Activated CD8-positive, alpha-beta memory T cell treated with anti-CD3 and anti-CD28 coated beads for 1 hour (primary cell): Measurements from ENCODE around the gene VASP.

ENCODE experiments used
- DNase-seq, 2 donors: peaks; one replicate each; pipeline ENCODE4 v3.0.0-alpha.2; 2020; ENCODE audit warnings: low read depth in 1 of 2; ENCODE audit errors: extremely low read depth in 1 of 2

The VASP gene

GRCh38 chr19:45514376-45515051, 7.2 kb downstream of the VASP start:
- no peak for DNase-seq

GRCh38 chr19:45515081-45515624, 7.9 kb downstream of the VASP start:
- DNase-seq = no peak

- no peak for DNase-seq
Observed at GRCh38 chr19:45515807-45516401, 8.6 kb downstream of the VASP start.

GRCh38 chr19:45517238-45517637, 10.0 kb downstream of the VASP start:
- DNase-seq = no peak

- DNase-seq = no peak
Observed at GRCh38 chr19:45517641-45518468, 10.6 kb downstream of the VASP start.

- no peak for DNase-seq
Observed at GRCh38 chr19:45518469-45518826, 11.2 kb downstream of the VASP start.

- DNase-seq = no peak
Observed at GRCh38 chr19:45522010-45522941, 15.0 kb downstream of the VASP start.

- DNase-seq = peak; percentile 37 to 44
Observed at GRCh38 chr19:45523642-45524256, 16.5 kb downstream of the VASP start.

- no peak for DNase-seq
Observed at GRCh38 chr19:45524575-45525129, 17.4 kb downstream of the VASP start.

GRCh38 chr19:45526143-45526542, 18.9 kb downstream of the VASP start:
- no peak for DNase-seq

- DNase-seq = no peak
Observed at GRCh38 chr19:45526971-45527370, 19.7 kb downstream of the VASP start.

GRCh38 chr19:45527731-45528130, 20.5 kb downstream of the VASP start:
- DNase-seq = no peak

- no peak for DNase-seq
Observed at GRCh38 chr19:45528149-45528743, 21.0 kb downstream of the VASP start.

- DNase-seq = no peak
Observed at GRCh38 chr19:45528744-45529419, 21.6 kb downstream of the VASP start.

GRCh38 chr19:45529420-45529785, 22.1 kb downstream of the VASP start:
- DNase-seq = no peak

- no peak for DNase-seq
Observed at GRCh38 chr19:45531349-45531748, 24.1 kb downstream of the VASP start.

- no peak for DNase-seq
Observed at GRCh38 chr19:45539459-45539858, 32.2 kb downstream of the VASP start.

GRCh38 chr19:45542234-45542668, 35.0 kb downstream of the VASP start:
- no peak for DNase-seq

- DNase-seq = no peak
Observed at GRCh38 chr19:45547211-45547770, 40.0 kb downstream of the VASP start.
